Fibroblast of the conjunctiva (primary cell): ENCODE measurements around the gene MYH10.
A peak's percentile ranks its signal among the peaks of the same experiment; 100 is the strongest.

Experiments
- DNase-seq: peaks from one replicate; pipeline ENCODE4 v3.0.0-alpha.2; 2010; ENCODE audit warnings: low read depth

The MYH10 gene

DNA sequence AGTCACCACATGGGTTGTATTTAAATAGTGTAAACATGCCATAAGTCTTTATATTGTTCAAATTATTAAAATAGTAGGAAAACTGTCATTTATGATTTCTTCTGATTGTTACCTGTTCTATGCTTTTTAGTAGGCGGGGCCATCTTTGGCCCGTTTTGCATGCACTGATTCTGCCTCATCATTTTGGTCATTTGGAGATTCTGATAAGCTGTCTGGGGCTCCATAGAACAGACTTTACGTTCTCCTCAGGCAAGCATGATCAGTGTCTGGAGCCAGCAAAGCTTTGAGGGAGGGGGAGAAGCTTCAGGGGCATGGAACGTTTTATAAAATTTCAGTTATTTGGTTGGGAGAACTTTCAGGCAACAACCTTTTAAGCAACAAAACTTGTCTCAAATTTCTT is 186.0 kb downstream of the MYH10 start:
- no peak for DNase-seq

DNA sequence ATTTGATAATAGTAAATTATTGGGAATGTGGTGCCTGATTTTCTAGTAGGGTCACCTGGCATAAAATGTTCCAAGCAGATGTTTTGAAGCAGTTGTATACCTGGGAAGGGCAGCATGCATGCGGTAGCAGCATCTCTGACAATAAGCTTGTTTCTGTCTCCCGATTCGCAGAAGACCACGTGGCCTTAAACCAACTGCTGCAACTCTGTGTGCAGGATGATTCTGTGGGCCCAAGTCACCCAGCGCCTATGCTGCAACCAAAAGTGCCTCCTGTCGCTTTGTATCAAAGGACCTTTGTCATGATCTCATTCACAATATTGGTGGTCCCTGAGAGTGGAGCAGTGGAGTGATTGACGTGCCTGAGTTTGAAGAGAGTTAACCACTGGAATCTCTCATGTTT is 186.8 kb downstream of the MYH10 start:
- DNase-seq = no peak

DNA sequence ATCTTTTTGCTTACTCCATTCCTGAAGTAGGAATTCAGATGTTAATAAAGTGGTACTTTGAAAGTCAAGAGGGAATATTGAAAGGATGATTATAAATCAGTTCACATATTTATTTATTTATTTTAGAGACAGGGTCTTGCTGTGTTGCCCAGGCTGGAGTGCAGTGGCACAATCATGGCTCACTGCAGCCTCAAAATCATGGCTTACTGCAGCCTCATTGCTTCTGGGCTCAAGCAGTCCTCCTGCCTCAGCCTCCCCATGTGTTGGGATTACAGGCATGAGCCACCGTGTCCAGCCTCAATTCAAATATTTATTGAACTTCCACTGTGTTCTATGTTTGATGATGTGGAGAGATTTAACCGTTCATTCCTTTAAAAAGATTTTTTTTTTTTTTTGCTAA is 188.2 kb downstream of the MYH10 start:
- DNase-seq = no peak

DNA sequence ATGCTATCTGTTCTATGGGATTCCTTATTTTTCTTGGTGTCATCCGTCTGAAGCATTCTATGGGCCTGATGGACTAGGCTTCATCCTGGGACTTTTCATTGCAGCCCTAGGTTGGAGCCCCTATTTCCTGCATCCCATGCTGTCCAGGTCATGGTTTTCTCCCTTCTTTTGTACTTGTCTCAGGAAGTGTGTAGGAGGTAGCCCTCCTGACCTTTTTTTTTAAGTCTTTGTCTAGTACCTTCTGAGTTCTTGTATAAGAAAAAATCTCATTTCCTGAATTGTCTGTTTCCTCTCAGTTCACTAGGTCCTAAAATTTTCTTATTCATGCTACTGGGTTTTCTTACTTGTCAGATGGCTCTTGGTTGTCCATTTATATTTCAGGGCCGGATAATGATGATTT is 188.8 kb downstream of the MYH10 start:
- no peak for DNase-seq

DNA sequence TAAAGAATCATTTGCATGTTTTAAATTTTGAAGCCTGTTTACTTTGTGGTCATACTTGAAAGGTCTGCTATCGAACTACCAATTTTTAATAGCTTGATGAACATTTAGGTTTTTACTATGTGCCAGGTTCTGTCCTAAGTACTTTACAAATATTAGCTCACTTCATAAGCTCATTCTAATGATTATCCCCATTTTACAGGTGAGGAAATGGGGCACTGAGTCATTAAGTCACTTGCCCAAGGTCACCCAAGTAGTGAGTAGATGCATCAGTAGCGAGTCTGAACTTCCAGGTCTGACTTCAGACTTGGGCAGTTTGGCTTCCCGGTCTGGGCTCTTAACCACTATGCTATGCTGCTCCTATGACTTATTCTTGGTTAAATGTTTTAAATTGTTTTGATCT is 190.8 kb downstream of the MYH10 start:
- DNase-seq = no peak

DNA sequence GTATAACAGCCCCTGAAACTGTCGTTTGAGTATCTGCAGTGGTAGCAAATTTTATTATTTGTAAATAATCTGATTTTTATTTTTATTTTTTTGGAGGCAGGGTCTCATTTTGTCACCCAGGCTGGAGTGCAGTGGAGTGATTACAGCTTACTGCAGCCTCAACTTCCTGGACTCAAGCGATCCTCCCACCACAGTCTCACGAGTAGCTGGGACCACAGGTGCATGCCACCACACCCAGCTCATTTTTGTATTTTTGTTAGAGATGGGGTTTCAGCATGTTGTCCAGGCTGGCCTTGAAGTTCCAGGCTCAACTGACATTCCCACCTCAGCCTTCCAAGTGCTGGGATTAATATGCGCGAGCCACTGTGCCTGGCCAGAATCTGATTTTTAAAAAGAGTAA is 192.1 kb downstream of the MYH10 start:
- no peak for DNase-seq

DNA sequence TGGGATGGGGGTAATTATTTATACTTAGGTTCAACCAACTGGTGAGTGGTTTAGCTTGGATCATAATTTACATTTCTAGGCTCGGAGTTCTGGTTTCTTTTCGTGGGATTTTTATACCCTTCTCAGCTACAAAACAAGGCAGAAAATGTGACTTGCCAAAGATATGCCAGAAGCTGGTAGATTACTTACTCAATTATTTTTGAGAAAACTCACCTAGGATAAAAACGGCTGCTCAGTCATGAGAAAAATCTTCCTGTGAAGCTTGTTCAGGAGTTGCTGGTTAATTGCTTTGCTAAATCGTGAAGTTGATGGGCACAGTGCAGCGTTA is 193.7 kb downstream of the MYH10 start:
- no peak for DNase-seq

DNA sequence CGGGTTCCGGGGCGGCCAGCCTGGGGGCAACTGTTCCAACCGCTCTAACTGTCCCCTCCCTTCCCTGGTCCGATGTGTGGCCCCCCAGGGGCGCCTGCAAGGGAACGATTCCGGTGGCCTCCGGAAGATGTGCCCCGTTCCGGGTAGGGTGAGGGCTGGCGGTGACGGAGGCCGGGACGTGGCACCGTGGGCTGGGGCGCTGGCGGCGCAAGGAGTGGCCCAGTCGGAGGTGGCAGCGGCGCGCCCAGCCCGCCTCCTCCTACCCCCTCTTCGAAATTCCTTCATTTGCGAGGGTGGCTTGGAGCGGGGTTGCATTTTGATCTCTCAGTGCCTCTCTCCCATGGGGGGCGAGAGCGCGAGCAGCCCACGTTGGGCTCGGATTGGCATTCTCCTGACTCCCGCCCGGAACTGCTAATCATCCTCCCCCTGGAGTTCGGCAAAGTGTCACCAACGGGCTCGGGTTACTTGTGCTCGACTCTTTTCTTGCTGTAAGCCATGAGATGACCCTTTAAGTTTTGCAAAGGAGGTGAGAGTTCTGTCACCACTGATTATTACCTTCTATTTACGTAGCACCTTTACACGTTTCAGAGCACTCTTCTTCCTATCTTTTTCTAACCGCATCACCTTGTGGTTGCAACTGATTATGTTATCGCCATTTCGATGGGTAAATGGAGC is 194.2 kb downstream of the MYH10 start:
- peak; percentile 10 for DNase-seq

DNA sequence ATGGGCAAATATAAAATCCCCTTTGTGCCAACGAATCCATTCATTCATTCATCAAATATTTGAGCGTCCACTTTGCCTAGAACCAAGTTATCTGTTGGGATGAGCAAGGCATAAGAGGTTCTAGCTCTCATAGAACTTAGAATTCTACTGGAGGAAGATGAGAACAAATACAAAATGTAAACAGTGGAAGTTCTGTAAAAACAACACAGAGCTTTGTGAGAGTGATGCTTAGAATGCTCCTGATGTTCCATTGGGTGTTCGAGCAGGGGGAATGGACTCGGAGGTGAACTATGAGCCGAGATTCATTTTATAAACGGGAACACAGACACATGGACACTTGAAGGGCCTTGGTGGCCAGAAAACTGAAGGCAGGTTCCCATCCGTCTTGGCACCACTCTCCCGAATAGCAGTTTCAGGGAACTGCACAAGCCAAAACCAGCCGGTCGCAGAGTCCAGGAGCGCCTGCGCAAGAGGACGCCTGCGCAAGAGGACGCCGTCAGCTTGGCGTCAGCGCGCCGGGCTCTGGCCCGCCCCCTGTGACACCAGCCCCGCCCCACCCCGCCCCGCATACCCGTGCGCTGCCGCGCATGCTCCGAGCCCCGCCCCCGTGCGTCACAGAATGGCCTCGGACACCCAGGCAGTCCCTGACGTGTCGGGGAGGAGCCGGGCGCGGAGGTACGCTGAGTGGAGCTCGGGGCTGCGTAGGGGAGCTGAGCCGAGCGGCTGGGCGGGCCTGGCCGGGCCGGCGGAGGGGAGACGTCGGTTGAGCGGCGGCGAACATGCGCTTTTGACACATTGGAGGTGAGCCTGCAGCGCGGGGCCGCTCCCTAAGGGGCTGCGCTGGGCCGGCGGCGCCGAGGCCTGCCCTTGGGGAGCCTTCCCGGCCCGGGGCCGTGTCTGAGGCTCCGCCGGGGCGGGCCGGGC is 195.0 kb downstream of the MYH10 start, which contains the start of gene NDEL1:
Gene NDEL1 (plus strand): TSS at position 640 of the 924 bp plus-strand sequence. CDS start 8,388 bp downstream, outside the sequence.
- peak; percentile 97 for DNase-seq

DNA sequence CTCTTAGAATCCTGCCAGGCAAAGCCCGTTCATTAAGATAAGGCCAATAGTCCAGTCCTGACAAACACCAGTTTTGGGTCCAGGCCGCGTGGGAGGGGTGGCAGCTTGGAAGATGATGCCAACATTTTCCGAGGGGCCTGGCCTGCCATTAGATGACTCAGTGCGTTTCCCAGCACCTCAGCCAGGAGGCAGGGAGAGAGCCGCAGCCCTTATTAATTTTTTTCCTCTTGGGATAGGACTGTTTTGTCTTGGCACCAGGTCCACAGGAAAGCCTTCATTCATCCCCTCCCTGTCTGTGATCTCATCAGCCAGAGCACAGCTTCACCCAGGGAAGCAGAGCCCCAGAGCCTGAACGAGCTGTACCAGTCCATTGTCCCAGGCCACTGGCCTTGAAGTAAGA is 199.6 kb downstream of the MYH10 start:
- DNase-seq = peak; percentile 33

DNA sequence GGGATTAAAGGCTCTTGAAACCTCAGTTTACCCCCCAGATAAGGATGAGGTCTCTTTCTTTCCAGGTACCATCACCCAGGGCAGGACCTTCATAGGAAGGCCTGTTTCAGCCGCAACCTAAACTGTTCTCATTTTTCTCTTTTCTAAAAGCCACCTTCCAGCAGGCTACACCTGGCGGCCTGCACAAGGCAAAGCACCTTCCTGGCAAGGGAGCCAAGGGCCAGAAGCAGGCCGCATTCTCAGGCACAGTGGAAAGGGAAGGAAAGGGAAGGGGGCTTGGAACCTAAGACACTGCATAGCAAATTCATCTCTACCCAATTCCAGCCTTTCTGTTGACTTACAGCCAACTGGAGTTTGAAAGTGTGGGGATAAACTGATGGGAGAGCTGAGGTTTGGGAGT is 203.7 kb downstream of the MYH10 start:
- DNase-seq = no peak

DNA sequence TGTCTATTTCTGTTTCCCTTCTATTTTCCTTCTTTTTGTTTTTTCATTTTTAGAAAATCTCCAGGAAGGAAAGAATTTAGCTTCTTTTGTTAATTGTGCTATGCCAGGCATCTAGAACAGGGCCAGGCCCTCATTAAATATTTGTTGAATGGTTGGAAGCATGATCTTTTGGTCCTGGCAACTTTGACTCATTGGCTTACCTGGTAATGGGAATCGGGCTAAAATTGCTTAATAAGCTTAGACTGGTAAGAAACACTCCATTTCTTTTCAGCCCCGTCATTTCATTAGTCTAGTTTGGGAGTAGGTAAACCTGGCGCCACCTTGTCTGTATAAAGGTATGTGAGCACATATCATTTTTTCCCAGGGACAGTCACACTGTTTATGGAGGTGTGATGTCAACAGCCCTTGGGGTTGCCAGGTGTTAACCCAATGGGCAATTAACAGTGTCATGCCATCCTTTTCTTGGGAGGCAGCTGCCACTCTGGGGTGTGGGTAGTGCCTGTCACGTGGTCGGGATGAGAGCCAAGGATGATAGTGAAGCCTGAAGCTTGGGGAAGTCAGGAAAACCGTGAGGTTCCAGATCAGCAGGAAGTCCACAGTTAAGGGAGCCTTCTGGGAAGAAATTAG is 204.3 kb downstream of the MYH10 start:
- DNase-seq = no peak
